Activated CD4-positive, CD25-positive, alpha-beta regulatory T cell treated with anti-CD3 and anti-CD28 coated beads, Interleukin-2, amount 50 U/mL, for 72 hours (primary cell): ENCODE data around the gene MACROH2A2.
"Not testable (repeated sequence)": the region's sequence is repeated elsewhere in the genome, so short reads cannot be mapped to it uniquely, and the experiment has no call there.

Experiments
- DNase-seq: peaks from one replicate; pipeline ENCODE4 v3.0.0; 2021

The MACROH2A2 gene

DNA sequence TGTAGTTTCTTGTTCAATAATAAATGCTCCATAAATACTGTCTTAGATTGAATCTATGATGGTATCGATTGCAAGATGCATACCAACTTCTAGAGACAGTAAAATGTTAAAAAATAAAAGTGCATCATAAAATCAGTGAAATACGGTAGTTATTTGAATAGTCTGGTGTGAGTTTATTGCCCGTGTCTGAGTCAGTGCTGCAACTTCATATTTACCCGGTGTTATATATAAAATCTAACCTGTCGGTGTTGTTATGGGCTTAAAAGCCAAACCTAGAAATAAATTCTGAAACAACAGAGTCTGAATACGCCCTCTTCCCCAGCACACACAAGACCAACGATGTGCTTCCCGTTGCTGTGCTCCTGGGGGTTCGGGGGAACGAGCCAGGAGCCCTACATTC, 16.3 kb downstream of the MACROH2A2 start:
- DNase-seq = no peak

- DNase-seq = no peak
These were observed 16.7 kb downstream of the MACROH2A2 start for GRCh38 chr10:70069346-70069745.

DNA sequence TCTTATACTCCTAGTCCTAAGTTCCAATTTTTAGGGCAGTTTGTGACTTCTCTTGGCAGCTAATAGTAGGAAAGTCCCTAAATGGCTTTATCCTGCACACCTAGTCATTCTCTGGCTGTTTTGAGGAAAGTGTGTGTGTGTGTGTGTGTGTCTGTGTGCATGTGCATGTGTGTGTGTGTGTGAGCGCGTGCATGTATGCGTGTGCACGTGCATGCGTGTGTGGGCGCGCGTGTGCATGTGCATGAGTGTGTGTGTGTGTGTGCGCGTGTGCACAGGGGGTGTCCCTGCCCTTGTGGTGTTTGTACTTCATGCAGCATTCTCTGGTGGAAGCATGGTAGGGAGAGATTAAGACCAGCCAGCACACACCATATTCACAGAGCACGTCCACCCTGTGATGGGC, 18.2 kb downstream of the MACROH2A2 start:
- no peak for DNase-seq

GRCh38 chr10:70074165-70074564, 21.5 kb downstream of the MACROH2A2 start:
- no peak for DNase-seq

DNA sequence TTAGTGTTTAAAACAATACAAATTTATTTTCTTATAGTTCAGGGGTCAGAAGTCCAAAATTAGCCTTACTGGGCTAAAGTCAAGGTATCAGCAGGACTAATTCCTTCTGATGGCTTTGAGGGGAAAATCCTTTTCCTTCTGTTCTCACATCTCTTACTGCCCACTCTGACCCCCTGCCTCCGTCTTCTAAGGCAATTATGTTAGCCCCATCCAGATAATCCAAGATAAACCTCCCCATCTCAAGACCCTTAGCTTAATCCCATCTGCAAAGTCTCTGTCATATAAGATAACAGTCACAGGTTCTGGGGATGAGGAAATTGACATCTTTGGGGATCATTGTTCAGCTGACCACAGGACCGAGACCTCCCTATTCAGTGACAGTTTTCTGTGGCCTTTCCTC, 22.3 kb downstream of the MACROH2A2 start:
- no peak for DNase-seq

- no peak for DNase-seq
These were observed 25.7 kb downstream of the MACROH2A2 start for GRCh38 chr10:70078329-70078728.

- no peak for DNase-seq
These were observed 26.3 kb downstream of the MACROH2A2 start for GRCh38 chr10:70078937-70079336.

DNA sequence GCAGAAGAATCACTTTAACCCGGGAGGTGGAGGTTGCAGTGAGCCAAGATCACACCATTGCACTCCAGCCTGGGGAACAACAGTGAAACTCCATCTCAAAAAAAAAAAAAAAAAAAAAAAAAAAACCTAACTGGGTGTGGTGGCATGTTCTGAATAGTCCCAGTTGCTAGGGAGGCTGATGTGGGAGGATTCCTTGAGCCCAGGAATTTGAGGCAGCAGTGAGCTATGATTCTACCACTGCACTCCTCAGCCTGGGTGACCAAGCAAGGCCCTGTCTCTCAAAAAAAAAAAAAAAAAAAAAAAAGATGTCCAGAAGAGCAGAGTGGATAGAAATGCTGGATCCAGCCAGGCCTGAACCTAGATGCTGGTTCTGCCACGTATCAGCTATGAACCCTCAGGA, 28.1 kb downstream of the MACROH2A2 start:
- DNase-seq = not testable (repeated sequence)

DNA sequence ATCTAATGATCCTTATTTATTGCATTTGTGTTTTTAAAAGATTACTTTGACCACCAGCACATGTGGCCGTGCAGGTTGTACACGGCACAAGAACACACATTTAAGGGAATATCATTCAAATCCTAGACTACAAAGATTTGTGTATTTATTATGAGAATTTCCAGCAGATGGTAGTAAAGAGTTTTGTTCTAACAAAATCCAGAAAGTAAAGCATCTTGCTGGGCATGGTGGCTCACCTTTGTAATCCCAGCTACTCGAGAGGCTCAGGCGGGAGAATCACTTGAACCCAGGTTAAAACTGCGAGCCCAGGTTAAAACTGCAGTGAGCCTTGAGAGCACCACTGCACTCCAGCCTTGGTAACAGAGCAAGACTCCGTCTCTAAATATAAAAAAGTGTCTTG, 31.5 kb downstream of the MACROH2A2 start:
- DNase-seq = no peak

DNA sequence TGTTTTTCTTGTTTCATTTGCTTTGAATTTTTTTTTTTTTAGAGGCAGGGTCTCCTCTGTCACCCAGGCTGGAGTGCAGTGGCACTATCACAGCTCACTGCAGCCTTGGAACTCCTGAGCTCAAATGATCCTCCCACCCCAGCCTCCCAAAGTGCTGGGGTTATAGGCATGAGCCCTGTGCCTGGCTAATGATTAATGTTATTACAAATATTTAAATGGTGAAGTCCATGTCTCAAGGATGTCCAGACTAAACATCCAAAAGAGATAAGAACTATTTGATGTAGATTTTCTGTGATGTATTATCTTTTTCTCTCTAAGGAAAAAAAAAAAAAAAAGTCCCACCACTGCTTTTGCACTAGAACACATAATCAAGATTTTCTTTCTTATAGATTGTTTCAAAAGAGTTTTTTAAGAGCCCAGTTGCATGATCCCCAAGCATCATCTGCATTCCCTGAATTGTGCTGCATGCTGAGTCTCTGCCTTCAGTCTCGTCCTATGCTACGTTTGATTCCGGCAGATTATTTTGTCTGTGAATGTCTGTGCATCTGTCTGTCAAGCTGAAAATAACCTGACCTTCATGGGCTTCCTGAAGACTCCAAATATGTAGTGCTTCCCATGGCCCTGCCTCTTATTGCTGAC, 33.4 kb downstream of the MACROH2A2 start:
- no peak for DNase-seq

DNA sequence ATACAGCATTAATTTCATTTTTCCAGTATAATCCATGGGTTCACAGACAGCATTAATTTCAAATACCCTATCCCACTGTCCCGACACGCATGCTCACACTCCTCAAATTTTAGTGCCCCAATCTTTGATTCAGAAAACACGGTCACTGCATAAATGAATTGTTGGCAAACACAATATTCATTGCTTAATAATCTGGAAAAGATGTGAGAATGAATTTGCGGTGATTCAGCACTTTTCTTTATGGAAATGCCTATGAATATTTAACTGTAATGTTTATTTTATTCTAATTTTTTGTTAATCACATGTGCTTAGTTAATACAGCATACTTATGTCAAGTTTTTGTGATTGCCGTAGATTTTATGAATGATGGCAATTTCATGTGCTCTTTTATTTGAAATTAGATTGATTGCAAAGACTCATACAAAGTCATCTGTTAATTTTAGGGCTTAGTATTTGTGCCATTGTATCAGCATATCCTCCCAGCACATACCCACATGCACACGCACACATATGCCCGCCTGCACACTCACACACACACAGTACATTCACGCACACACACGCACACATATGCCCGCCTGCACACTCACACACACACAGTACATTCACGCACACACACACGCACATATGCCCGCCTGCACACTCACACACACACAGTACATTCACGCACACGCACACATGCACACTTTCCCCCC, 35.1 kb downstream of the MACROH2A2 start:
- no peak for DNase-seq

DNA sequence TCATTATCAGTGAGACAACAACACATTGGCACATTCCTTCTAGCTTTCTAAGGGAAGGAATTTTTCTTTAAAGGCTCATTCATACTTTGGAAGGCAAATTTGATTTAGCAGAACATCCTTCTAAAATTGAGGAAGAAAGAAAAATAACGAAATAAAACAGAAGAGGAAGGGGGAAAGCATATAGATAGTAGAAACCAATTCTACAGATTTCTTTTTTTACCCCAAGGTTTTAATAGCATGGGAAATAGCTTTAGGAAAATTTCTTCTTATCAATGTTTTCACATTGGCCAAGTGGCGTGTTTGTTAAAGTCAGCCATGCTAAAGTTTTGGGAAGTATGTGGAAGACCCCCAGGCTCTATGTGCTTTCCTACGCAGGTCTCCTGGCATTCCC, 35.7 kb downstream of the MACROH2A2 start:
- no peak for DNase-seq

GRCh38 chr10:70090013-70090412, 37.4 kb downstream of the MACROH2A2 start:
- DNase-seq = no peak

DNA sequence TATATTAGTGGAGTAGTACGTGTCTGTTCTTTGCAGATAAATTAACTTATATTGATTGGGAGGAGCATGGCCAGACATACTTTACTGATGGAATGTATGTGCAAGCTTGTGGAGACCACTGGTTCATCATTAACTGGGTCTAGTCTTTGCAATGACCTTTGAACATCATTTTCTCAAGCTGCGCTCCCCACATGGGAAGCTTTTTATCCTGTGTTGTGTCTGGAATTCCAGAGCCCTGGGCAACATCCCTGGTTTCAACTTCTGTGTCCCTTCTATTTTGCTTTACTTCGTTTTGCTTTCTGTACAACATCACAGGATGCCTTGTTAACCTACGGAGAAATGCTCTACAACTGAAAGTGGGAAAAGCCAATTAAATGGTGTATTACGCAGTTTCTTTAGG, 38.3 kb downstream of the MACROH2A2 start:
- DNase-seq = no peak

DNA sequence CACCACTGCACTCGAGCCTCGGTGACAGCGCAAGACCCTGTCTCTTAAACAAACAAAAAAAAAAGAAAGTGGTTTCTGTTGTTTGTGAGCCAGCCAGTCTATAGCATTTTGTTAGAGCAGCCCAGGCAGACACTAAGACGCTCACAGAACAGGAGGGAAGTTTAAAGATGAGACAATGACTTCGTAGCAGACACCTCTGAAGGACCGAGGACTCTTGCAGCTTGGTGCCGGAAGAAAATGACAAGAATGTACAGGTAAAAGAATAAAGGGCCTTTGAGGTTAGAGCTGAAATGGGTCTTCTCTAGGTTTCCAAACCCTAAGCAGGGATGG, 39.7 kb downstream of the MACROH2A2 start:
- no peak for DNase-seq

DNA sequence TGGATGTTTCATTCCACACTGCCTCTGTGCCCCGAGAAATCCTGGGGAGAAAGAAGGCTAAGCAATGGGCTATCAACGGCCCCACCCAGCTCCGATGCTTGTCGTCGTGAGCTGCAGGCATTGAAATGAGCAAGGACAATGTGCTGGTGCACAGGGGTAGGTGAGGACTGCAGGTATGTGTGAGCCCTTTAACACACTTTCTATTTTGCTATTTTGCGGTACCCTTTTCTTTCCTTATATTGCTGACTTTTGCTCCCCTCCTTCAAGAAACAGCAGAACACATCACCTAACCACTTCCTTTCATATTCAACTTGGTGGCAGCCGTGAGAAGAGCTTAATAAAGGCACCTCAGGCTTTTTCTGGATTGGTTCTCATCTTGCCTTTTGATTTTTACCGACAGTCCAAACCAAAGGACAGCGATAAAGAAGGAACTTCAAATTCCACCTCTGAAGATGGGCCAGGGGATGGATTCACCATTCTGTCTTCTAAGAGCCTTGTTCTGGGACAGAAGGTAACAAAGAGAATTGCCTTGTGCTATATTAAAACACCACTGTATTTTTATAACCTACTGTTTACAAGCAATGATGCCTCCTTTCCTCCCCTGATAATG, 40.8 kb downstream of the MACROH2A2 start:
- no peak for DNase-seq

DNA sequence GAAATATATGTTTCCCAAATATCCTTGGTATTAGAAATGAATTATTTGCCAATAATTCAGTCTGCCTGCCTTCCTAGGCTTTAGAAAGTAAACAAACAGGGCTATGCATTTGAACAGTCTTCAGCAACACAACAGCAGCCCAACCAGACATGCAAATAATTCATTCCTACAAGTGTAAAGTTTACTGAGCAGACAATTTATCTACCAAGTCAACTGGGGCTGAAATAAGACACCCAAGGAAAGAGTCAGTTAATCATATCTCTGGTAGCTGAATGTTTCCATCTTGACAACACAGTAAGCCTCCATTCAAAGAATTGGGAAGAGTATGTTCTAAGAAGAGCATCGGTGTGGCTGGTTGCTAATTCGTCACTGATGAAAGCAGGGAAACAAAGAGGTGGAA, 41.6 kb downstream of the MACROH2A2 start:
- DNase-seq = no peak

DNA sequence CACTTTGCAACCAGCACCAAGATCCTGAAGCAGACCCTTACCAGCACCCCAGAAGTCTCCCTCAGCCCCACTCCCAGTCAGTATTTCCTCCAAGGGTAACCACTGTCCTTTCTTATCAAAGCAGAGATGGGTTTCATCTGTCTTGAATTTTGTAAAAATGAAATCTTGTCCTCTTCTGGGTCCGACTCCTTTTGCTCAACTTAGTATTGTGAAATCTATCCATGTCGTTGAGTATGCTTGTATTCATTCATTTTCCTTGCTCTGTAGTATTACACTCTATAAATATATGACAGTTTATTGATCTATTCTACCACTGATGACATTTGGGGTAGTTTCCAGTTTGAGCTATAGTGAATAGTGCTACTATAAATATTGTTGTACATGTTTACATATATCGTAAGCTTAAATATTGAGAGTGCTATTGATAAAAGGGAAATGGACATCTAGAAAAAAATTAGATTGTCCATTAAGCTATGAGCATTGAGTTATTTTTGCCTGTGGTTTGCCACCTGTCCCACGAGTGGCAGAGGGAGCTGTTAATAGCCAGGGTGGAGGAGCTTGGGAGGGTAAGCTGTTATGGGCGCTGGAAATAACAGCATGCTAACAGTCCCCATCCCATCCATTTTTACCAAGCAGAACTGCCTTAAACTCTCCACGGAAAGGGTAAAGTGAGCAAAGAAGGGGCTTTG, 43.5 kb downstream of the MACROH2A2 start:
- DNase-seq = no peak

DNA sequence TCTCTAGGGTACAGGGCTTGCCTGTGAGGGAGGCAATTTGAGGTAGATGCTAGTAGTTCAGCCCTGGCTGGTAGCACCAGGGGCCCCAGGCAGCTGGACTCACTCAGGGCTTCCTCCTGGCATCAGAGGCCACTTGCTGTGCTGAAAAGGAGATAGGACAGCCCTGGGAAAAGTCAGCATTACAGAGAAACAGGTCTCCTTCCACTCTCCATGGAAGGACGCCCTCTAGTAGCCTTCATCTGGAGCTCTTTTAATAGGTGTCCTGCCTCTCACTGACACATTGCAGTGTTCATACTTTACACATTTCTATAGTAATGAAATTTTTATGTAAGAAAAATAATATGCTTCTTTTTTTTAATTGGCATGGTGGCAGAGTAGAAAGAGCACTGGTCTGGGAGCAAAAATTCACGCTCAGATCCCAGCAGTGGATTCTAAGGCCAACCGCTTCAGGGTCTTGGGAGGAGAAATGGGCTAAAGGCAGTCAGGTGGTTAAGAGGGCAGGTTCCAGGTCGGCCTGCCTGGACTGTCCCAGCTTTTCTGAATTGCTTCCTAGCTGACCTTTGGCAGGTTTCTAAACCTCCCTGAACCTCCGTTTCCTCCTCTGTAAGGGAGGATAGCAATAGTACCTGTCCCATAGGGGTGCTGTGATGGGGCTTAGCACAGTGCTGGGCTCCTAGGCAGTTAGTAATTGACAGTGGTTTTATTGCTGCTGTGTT, 44.2 kb downstream of the MACROH2A2 start:
- no peak for DNase-seq

DNA sequence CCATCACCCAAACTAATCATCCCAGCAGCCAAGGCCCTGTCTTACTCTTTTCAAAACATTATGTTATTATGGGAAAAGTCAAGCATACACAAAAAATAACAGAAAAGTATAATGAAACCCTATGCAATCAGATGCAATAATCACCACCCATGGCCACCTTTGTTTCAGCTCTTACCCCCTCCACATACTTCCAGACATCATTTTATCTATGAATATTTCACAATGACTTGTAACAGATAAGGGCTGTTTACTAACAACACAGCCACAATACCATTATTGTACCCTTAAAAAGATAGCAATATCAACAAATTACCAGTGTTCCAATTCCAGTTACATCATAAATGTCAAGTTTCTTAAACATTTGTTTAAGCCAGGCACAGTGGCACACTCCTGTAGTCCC, 44.8 kb downstream of the MACROH2A2 start:
- DNase-seq = no peak

DNA sequence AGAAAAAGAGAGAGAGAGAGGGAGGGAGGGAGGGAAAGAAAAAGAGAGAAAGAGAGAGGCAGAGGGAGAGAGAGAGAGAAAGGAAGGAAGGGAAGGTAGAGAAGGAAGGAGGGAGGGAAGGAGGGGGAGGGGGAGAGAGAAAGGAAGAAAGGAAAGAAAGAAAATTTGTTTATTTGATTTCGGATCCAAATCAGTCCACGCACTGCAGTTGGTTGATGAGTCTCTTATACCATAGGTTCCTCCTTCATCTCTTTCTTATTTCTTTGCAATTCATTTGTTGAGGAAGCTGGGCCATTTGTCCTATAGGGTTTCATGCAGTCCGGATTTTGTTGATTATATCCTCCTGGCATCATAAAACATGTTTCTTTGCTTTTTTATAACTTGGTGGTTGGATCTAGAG, 45.6 kb downstream of the MACROH2A2 start:
- DNase-seq = no peak

- not testable (repeated sequence) for DNase-seq
These were observed 48.5 kb downstream of the MACROH2A2 start for GRCh38 chr10:70101068-70101562.

- DNase-seq = no peak
These were observed 49.0 kb downstream of the MACROH2A2 start for GRCh38 chr10:70101668-70102067.
